ENCODE measurements around the gene GPAM. TPM values are rescaled to one million over a fixed set of nuclear protein-coding genes. Genes with fewer than 3 reads are reported as not detected.

GPAM gene
- total RNA-seq, 2 experiments from 2014 or later: 3.3 to 4.7 TPM

DNA sequence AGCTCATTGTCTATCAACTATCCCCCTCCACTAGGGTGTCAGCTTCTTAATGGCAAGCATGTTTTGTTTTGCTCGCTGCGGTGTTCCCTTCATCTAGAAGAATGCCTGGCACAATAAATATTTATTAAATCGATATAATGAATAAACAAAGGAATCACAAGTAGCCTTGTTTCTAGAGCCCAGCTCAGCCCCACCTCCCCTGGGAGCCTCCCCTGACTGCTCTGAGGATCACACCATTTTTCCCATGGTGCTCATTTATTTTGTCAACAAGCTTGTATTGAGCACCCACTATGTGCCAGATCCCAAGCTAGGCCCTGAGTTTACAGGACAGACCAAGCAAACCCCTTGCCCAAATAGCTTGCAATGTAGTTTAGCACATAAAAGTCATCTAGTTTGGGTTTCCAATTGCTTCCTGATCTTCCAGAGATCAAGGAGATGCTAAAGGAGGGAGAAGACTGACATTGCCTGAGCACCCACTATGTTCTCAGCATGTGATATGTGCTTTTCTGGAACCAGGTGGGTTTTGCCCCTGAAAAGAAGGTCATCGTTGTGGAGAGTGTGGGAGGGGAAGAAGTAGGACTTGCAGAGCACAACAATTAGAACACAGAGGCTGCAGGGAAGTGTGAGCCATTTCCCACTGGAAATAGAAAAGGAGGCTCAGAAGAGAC is 42.3 kb upstream of the GPAM start:
- H3K27me3 Mint-ChIP-seq: peaks cover 15% of the 10 kb centered on the region
- DNase-seq: no peak
- no peak overlapping the region for H3K4me3 Mint-ChIP-seq
- H3K27ac Mint-ChIP-seq: no peak overlapping the region
- ChIA-PET POLR2A (no interaction called here), CTCF (no interaction called here)
- peaks cover under 1% of the 10 kb centered on the region for H3K9me3 Mint-ChIP-seq
- no peaks in the 10 kb centered on the region for H3K36me3 Mint-ChIP-seq
- H3K4me1 Mint-ChIP-seq (ENCODE audit: low read depth): no peaks in the 10 kb centered on the region
- intact Hi-C loops (cut with micrococcal nuclease): no loop called here

DNA sequence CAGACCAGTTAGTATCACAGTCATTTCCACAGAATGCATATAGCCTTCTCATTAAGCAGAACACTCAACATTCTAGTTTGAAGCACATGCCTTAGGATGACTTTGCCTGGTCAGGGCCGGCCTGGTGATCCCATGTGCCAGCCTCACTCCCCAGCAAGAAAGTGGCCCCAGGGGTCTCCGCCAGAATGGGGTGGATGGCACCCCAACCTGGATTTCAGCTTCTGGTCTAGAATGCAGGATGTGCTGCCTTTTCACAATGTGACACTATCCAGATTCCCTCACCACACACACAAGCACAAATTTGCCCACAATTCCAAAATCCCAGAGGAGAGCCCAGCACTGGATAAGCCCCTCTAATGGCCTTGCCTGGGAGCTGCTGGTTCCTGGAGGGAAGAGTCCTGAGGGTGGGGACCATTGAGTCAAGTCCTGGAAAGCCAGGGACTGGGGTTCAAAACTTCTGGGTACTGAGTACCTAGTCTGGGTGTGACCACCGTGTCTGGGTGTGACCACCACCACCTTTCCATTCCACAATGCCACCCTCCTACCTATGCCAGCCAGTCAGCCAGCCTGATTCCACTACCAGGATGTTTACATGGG is 41.5 kb upstream of the GPAM start:
- Mint-ChIP-seq H3K27ac (no peak overlapping the region), H3K4me3 (no peak overlapping the region), H3K36me3 (no peaks in the 10 kb centered on the region), H3K27me3 (peaks cover 15% of the 10 kb centered on the region), H3K9me3 (peaks cover 9% of the 10 kb centered on the region), H3K4me1 (ENCODE audit: low read depth) (no peaks in the 10 kb centered on the region)
- intact Hi-C loops (cut with micrococcal nuclease): no loop called here
- POLR2A ChIA-PET: no interaction called here
- CTCF ChIA-PET: no interaction called here
- DNase-seq: no peak

- ChIA-PET POLR2A (no interaction called here), CTCF (no interaction called here)
- Mint-ChIP-seq H3K4me1 (ENCODE audit: low read depth) (no peaks in the 10 kb centered on the region), H3K9me3 (peaks cover 12% of the 10 kb centered on the region), H3K36me3 (no peaks in the 10 kb centered on the region), H3K27me3 (peaks cover 16% of the 10 kb centered on the region), H3K4me3 (no peak overlapping the region), H3K27ac (no peak overlapping the region)
- DNase-seq: no peak
- intact Hi-C loops (cut with micrococcal nuclease): no loop called here
These were observed 40.2 kb upstream of the GPAM start for GRCh38 chr10:112223725-112224124.

- peaks cover 16% of the 10 kb centered on the region for H3K27me3 Mint-ChIP-seq
- peaks cover 12% of the 10 kb centered on the region for H3K9me3 Mint-ChIP-seq
- H3K27ac Mint-ChIP-seq: no peak overlapping the region
- ChIA-PET CTCF (no interaction called here), POLR2A (no interaction called here)
- intact Hi-C loops (cut with micrococcal nuclease): no loop called here
- H3K36me3 Mint-ChIP-seq: no peaks in the 10 kb centered on the region
- no peak for DNase-seq
- no peaks in the 10 kb centered on the region for H3K4me1 Mint-ChIP-seq (ENCODE audit: low read depth)
- no peak overlapping the region for H3K4me3 Mint-ChIP-seq
These were observed 39.2 kb upstream of the GPAM start for GRCh38 chr10:112222799-112223198.

DNA sequence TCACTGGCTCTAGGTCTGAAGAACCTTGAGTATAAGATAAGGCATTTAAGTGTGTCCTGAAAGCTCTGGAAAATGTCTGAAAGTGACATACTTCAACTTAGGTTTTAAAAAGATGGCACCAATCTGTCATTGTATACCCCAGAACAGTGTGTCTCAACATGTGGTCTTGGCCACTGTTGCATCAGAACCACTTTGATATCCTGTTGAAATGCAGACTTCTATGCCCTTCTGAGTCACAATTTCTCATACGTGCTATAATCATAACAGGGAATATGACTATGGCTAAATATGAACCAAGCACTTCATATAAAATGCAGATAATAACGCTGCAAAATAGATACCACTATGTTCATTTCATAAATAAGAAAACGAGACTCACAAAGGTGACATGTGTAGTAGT is 38.0 kb upstream of the GPAM start:
- peaks cover 7% of the 10 kb centered on the region for H3K27me3 Mint-ChIP-seq
- no peaks in the 10 kb centered on the region for H3K4me1 Mint-ChIP-seq (ENCODE audit: low read depth)
- no peak for DNase-seq
- intact Hi-C loops (cut with micrococcal nuclease): no loop called here
- H3K9me3 Mint-ChIP-seq: peaks cover 12% of the 10 kb centered on the region
- no peak overlapping the region for H3K4me3 Mint-ChIP-seq
- CTCF ChIA-PET: no interaction called here
- H3K36me3 Mint-ChIP-seq: no peaks in the 10 kb centered on the region
- no peak overlapping the region for H3K27ac Mint-ChIP-seq
- POLR2A ChIA-PET: no interaction called here

GRCh38 chr10:112218960-112219359 is 35.4 kb upstream of the GPAM start:
- H3K9me3 Mint-ChIP-seq: peaks cover 12% of the 10 kb centered on the region
- peaks cover 5% of the 10 kb centered on the region for H3K27me3 Mint-ChIP-seq
- intact Hi-C loops (cut with micrococcal nuclease): no loop called here
- H3K4me1 Mint-ChIP-seq (ENCODE audit: low read depth): no peaks in the 10 kb centered on the region
- DNase-seq: no peak
- H3K36me3 Mint-ChIP-seq: no peaks in the 10 kb centered on the region
- ChIA-PET POLR2A (no interaction called here), CTCF (no interaction called here)
- H3K27ac Mint-ChIP-seq: no peak overlapping the region
- no peak overlapping the region for H3K4me3 Mint-ChIP-seq

- H3K4me1 Mint-ChIP-seq (ENCODE audit: low read depth): no peaks in the 10 kb centered on the region
- no peak overlapping the region for H3K27ac Mint-ChIP-seq
- peaks cover 9% of the 10 kb centered on the region for H3K27me3 Mint-ChIP-seq
- peaks cover 12% of the 10 kb centered on the region for H3K9me3 Mint-ChIP-seq
- ChIA-PET POLR2A (no interaction called here), CTCF (no interaction called here)
- intact Hi-C loops (cut with micrococcal nuclease): no loop called here
- no peak for DNase-seq
- H3K4me3 Mint-ChIP-seq: no peak overlapping the region
- no peaks in the 10 kb centered on the region for H3K36me3 Mint-ChIP-seq
These were observed 34.4 kb upstream of the GPAM start for GRCh38 chr10:112218036-112218390.

- Mint-ChIP-seq H3K4me3 (no peak overlapping the region), H3K36me3 (no peaks in the 10 kb centered on the region), H3K27ac (no peak overlapping the region), H3K27me3 (peaks cover 9% of the 10 kb centered on the region), H3K9me3 (peaks cover 12% of the 10 kb centered on the region), H3K4me1 (ENCODE audit: low read depth) (no peaks in the 10 kb centered on the region)
- no peak for DNase-seq
- POLR2A ChIA-PET: no interaction called here
- CTCF ChIA-PET: no interaction called here
- intact Hi-C loops (cut with micrococcal nuclease): no loop called here
These were observed 33.9 kb upstream of the GPAM start for GRCh38 chr10:112217386-112218035.

- Mint-ChIP-seq H3K4me1 (ENCODE audit: low read depth) (no peaks in the 10 kb centered on the region), H3K27ac (no peak overlapping the region), H3K4me3 (no peak overlapping the region), H3K36me3 (no peaks in the 10 kb centered on the region), H3K9me3 (peaks cover 12% of the 10 kb centered on the region), H3K27me3 (peaks cover 9% of the 10 kb centered on the region)
- ChIA-PET POLR2A (no interaction called here), CTCF (no interaction called here)
- DNase-seq: no peak
- intact Hi-C loops (cut with micrococcal nuclease): no loop called here
These were observed 33.4 kb upstream of the GPAM start for GRCh38 chr10:112216966-112217365.

GRCh38 chr10:112216151-112216550 is 32.6 kb upstream of the GPAM start:
- Mint-ChIP-seq H3K9me3 (peaks cover 12% of the 10 kb centered on the region), H3K36me3 (no peaks in the 10 kb centered on the region), H3K27ac (no peak overlapping the region), H3K4me3 (no peak overlapping the region), H3K4me1 (ENCODE audit: low read depth) (no peaks in the 10 kb centered on the region), H3K27me3 (peaks cover 9% of the 10 kb centered on the region)
- no peak for DNase-seq
- ChIA-PET POLR2A (no interaction called here), CTCF (no interaction called here)
- intact Hi-C loops (cut with micrococcal nuclease): no loop called here

DNA sequence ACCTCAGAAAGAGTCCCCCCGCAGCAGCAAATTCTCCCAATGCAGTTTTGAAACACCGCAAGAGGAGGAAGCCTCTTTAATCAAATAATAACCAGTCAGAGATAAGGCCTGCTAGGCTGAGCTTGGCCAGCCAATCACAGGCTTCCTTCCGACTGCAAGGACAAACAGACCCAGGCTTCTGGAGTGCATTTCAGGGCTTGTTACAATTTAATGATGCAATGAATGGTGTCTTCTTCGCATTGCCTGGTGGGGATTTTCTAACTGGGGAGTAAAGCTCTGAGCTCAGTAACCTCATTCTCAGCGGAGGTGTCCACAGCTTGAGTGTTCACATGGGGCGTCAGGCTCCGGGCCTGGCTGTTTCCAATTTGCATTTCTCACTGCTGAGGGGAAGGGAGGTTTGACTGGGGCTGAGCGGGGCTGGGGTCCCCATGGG is 31.8 kb upstream of the GPAM start:
- Mint-ChIP-seq H3K9me3 (peaks cover 7% of the 10 kb centered on the region), H3K4me1 (ENCODE audit: low read depth) (no peaks in the 10 kb centered on the region), H3K27me3 (peaks cover 9% of the 10 kb centered on the region), H3K27ac (no peak overlapping the region), H3K4me3 (no peak overlapping the region), H3K36me3 (no peaks in the 10 kb centered on the region)
- ChIA-PET CTCF (no interaction called here), POLR2A (no interaction called here)
- intact Hi-C loops (cut with micrococcal nuclease): no loop called here
- no peak for DNase-seq

DNA sequence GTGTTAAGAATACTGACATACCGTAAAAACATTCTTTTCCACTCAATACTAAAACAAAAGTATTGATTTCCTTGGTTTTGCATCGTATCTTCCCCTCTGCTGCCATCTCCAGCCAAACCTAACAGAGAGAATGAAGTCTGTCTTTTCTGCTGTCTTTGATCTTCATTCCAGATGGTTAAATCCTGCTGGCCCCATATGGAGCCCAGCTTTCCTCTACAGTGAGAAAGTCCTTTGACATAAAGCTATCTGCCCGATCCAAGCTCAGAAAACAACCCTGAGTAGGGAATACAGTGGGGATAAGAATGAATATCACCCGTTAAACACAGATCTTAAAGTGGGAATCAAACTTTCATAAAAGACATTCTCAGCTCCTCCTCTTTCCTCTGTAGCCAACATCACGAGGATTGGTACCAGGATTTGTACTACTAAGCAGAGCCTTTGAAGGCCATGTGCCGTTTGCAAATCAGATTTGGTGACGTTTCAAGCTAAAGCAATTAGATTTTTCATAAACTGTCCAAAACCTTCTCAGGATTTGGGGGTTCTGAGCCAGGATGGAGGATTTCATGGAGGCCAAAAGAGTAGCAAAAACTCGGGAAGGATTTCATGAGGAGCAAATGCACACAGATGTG is 30.8 kb upstream of the GPAM start:
- Mint-ChIP-seq H3K4me1 (ENCODE audit: low read depth) (no peaks in the 10 kb centered on the region), H3K36me3 (no peaks in the 10 kb centered on the region), H3K4me3 (no peak overlapping the region), H3K27ac (no peak overlapping the region), H3K27me3 (peaks cover 7% of the 10 kb centered on the region), H3K9me3 (no peaks in the 10 kb centered on the region)
- DNase-seq: no peak
- POLR2A ChIA-PET: no interaction called here
- intact Hi-C loops (cut with micrococcal nuclease): no loop called here
- CTCF ChIA-PET: no interaction called here

DNA sequence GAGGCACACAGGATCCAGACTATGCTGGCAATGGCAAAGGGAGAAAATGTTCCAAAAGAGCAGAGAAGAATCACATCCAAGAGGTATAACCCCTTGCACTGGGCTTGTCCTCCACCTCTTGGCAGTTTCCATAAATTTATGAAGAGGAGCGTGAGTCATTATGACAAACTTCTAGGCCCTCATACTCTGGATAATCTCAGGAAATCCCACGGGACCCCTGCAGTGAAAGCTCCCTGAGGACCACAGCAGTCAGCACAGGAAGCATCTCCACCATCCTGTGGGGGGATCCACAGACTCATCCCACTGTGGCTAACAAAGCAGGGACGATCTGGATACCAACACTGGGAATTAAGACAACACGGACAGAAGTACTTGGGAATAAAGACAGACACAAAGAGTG is 30.3 kb upstream of the GPAM start:
- H3K27me3 Mint-ChIP-seq: peaks cover 6% of the 10 kb centered on the region
- CTCF ChIA-PET: no interaction called here
- intact Hi-C loops (cut with micrococcal nuclease): no loop called here
- no peak for DNase-seq
- no peaks in the 10 kb centered on the region for H3K36me3 Mint-ChIP-seq
- no peak overlapping the region for H3K27ac Mint-ChIP-seq
- no peaks in the 10 kb centered on the region for H3K4me1 Mint-ChIP-seq (ENCODE audit: low read depth)
- no peaks in the 10 kb centered on the region for H3K9me3 Mint-ChIP-seq
- H3K4me3 Mint-ChIP-seq: no peak overlapping the region
- POLR2A ChIA-PET: no interaction called here
